GM19452 (cell line): Measurements from ENCODE around the gene CRAT.

ENCODE experiments used
- ATAC-seq: cut with Tn5 transposase; IDR thresholded peaks from one replicate; pipeline ENCODE4 v1.9.1; 2021; ENCODE audit not compliant: unreplicated experiment

The CRAT gene

DNA sequence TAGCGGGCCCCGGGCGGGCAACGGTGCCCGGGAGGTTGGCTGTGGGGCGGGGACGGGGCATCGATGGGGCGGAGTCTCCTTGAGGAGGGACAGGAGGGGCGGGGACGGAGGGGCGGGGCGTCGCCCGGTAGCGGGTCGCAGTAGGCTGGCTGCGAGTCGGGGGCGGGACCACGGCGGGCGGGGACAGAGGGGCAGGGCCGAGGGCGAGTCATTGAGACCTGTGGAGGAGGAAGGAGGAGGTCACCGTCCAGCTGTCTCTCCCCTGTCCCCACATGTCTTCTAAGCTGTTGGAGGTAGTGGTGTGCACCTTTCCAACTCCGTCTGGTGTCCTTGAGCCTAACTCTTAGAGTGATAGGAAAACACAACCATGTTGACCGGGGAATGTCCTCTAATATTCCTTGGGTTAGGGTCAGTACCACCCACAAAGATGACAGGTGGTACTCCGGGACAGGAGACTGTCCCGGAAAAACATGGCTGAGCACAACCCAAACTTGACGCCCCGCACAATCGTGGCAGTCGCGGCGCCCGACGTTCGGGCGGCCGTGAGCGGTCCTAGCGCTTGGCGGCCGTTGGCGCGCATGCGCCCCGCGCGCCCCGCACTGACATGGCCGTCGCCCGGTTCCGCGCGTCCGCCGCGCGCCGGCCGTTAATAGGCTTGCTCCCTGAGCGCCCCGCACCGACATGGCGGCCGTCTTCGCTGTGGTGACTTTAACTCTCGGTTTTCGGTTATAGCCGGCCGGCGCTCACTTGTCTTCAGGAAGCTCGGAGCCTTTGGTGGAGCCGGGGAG, at the start of gene CRAT, which contains the start of gene PTPA:
Gene CRAT (minus strand): TSS at position 54 of the 788 bp plus-strand sequence. CDS start 284 bp downstream, outside the sequence.
Gene PTPA (plus strand): TSS at position 676 of the 788 bp plus-strand sequence. CDS start 186 bp downstream, outside the sequence.
- peak; percentile 87 for ATAC-seq

DNA sequence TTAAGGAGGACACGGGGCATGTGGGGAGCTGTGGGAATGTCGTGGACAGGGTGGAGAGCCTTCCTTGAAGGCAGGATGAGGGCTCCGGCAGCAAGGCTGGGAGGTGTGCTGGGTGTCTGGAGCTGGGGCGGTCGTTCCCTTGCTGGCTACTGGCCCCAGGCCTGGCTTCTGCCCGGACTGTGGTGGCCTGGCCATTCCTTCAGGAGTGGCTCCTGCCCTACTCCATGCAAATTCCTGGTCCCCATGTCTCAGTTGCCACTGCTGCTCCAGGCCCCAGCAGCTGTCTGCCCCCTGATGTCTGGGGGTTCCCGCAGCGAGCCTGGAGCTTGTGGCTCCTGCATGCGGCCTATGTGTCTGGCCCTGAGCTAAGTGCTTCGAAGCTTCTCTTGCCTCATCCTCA, 45.6 kb upstream of the CRAT start:
- no peak for ATAC-seq

DNA sequence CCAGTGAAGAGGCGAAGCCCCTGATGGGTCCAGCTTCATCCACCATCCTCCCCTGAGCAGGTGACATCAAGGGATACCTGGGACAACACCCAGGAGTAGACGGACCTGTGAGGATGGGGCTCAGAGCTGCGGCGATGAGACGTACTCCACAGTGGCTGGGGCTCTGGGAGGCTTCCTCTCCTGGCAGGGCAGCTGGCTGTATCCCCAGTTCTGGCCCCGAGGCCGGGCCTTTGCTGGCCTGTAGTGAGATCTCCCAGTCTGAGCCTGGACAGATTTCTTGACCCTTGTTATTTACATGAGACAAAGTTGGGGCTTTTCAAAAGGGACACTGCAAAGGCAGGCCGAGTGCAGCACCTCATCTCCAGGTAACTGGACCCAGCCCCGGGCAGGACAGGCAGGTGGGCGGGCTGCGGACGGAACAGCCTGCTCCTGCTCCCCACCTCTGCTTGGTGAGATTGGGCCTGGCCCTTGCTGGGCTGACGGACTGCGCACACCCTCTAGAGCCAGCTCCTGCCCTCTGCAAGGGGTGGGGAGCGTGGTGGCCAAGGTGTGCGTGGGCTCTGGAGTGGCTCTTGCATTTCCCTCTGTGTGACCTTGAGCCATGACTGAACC, 44.4 kb upstream of the CRAT start:
- no peak for ATAC-seq

DNA sequence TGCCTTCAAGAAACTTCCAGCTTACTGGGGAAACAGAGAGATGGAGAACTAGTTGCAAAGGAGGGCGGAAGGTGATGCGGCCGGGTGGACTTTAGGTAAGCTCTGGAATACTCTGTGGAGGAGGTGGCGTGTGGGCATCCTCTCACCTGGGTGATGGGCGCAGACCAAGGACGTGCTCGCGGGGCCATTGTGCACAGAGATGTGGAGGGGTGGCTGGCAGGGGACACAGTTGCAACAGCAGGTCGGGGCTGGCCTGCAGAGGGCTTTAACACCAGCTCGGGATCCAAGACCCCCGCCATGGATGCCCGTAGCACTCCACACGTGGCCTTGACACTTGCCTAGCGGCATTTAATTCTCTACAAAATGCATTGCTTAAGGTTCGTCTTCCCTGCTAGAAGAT, 40.9 kb upstream of the CRAT start:
- ATAC-seq, result no peak

DNA sequence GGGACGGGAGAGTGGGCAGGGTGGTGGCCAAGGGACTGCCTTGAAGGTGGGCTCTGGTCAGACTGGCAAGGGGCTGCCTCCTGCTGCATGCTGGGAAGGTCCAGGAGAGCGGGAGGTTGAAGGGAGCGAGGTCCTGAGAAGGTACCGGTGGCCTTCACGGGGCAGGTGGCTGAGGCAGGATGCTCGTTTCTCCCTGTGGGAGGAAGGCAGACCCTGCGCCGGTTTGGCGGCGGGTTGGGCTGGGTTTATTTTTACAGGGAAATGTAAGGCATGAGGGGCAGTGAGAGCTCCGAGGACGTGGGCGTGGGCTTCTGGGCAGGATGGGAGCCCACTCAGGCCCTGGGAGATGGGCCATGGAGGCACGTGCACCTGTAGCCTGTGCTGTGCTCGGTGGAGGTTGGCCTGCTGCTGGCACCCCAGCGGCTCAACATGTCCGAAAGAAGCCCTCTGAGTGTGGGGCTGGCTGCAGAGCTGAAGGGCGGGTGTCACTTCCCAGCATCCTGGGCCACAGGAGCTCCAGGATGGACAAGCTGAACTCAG, 40.1 kb upstream of the CRAT start:
- ATAC-seq, result no peak

DNA sequence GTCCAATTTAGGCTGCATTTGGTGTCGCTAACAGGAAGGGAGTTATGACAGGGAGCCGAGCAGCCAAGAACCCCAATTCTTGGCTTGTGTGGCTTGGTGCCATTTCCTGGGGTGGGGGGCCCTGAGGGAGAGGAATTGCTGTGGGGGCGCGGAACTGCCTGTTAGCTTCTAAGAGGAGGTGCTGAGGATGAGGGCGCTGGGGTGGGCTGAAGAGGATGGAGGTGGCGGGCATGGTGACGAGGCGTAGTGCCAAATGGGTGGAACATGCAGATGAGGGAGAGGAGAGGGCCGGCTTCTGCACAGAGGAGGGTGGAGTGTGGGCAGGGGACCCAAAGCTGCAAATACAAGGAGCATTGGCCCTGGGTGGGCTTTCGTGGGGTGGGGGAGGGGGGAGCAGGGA, 39.5 kb upstream of the CRAT start:
- no peak for ATAC-seq

DNA sequence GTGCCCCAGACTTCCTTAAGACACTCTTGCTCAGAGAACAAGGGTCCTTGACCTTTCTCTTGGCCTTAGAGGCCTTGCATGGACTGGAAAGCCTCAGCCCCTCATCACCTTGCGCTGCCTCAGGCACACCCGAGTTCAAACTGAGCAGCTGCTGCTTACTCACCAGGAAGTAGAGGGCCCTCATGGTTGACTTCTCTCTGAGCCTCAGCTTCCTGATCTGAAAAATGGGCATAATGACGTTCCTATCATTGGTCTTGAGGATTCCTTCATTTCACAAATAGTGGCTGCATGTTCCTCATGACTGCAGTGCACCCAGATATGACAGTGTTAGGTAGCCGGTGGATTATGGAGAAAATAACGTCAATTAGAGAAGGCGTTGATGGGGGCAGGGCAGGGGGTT, 38.8 kb upstream of the CRAT start:
- no peak for ATAC-seq

DNA sequence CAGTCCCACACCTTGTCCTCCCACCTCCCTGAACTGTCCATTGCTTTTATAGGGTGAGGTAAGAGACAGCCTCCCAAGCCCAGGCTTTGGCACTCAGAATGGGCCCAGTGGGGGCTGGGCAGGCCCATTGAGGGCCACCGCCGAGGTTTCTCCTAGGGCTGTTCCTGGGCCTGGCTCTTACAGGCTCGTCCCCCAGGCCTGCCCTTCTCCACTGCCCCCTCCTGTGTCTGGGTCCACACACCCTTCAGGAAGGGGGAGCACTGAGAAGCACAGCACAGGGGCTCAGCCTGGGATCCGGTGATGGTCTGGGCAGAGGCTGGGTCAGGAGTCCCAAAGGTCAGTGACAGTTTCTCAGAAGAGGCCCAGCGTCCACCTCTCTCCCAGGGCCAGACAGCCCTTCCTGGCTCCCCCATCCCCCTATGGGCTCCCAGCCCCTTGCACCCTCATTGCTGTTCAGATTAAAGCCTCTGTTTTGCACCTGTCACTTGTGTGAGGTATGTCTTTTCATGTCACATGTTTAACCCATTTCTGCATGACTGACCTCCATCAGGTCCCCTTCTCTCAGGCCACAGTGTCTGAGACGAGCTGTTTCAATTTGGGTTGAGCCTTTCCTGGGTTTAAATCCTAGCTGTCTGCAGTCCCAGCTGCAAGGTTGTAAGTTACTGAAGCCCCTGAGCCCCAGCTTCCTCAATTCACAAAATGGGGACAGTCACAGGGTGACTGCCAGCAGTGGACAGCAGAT, 38.0 kb upstream of the CRAT start:
- ATAC-seq, result no peak

DNA sequence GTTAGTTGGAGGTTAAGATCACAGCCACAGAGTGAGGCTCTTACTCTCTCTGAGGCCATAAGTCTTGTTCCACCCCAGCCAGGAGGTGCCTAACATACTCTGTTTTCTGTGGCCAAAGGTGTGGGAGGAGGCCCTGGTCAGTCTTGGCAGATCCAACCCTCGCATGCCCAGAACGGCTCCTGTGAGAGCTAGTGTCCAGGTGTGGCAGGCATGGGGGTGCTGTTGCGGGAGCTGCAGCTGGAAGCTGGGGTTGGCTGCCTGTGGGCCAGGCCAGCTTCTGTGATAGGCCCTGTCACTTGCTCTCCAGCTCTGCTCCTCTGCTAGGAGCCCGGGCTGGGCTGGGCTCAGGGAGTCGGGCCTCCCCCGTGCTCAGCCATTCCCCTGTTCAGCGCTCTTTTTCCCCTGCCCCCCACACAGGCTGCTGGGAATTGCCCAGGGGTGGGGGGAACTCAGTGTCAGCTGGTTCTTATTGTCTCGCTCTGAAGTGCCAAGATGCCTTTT, 35.9 kb upstream of the CRAT start:
- no peak for ATAC-seq

DNA sequence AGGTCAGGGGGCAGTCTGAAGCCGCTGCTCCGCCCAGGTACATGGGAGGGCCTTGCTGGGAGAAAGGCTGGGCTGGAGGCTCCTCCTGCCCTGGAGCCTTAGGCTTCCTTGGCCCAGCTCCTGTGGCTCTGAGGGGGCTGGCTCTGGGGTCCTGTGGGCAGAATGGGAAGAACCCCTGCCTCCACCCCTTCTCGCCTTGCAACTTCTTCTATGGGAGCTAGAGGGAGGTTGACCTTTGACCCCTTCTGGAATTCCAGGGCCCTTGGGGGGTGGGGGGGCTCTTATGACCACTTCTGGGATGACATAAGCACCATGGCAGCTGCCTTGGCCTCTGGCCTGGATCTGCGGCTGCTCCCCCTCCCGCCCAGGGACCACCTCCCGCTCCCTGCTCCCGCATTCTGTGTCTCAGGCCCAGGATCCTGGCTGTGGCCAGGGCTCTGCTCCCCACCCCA, 35.3 kb upstream of the CRAT start:
- ATAC-seq, result no peak

DNA sequence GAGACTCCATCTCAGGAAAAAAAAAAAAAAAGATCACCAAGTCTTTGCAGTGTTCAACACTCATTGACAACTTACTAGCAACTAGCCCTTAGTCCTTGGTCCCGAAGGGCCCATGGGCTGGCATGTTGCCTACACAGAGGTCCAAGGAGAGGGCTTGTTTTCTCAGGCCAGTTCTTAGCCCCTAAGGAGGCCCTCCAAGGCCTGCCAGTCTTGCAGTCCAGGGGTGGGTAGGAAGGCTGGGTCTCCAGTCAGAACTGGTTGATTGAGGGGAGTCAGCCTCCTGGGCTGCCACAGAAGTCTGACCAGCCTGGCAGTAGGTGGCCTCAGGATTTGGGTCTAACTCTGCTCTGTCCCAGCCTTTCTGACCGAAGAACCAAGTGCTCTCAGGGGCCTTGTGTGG, 34.7 kb upstream of the CRAT start:
- no peak for ATAC-seq

DNA sequence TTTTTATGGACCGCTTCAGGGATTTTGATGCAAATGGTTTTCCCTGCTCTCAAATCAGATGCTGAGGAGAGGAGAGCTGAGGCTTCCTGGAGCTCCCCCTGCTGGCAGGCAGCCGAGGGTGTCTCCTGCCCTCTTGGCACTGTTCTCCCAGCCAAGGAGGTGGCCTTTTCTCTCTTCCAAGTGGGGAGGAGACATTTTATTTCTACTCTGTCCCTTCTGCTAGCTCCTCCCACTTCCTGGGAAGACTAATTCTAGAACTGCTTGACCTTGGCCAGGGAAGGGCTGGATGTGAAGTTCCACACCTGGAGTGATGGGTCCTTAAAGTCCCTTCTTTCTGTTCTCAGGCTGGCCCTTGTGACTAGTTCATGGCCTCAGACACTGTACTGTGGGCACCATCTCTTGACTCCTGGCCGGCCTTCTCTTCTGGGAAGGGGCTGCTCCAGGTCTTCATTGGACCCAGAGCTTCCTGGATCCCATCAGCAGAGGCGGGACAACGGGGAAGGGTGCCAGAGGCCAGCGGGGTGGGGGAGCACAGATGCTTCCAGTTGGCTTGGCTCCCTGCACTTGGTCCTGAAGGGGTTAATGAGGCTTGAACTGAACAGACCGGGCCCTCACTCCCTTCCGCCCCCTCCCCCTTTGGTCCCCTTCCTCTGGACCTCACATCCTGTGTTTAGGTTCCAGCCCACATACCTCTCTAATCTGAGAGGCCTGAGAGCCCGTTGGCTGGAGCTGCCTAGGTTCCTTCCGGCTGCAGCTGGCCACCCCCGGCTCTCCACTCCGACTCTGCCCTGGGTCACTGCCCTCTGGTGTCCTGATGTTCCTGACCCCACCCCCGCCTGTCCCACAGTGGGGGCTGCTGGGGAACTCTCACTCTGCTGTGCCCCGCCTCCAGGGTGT, 32.7 kb upstream of the CRAT start:
- ATAC-seq, result no peak

DNA sequence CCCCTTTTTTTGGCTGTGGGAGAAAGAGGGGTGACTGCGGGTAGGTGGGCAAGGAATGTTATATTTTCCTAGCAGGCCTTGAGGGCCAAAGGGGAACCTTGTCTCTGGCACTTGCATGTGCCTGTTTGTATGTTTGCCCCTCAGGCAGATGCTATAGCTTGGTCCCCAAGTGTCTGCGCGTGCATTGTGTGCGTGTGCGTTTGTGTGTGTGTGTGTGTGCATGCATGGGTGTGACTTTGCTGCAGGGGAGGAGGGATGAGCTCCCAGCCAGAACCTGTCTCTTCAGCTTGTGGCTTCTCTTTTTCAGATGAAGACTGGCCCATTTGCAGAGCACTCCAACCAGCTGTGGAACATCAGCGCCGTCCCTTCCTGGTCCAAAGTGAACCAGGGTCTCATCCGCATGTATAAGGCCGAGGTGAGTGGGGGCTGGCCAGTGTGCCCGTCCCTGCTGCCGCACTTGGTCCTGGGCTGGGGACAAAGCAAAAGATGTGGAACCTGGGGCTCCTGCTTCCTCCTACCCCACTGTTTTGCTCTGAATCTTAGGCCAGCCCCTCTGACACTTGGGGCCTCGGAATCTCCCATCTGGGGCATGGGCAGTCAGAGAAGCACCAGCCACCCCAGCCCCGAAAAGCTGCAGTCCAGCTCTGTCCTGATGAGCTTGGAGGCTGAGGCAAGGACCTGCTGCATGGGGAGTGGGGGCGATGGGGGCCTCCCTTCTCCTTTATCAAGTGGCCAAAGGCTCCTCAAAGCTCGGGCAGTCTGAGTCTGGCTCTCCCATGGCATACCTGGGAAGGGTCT, 31.7 kb upstream of the CRAT start:
- ATAC-seq, result no peak

DNA sequence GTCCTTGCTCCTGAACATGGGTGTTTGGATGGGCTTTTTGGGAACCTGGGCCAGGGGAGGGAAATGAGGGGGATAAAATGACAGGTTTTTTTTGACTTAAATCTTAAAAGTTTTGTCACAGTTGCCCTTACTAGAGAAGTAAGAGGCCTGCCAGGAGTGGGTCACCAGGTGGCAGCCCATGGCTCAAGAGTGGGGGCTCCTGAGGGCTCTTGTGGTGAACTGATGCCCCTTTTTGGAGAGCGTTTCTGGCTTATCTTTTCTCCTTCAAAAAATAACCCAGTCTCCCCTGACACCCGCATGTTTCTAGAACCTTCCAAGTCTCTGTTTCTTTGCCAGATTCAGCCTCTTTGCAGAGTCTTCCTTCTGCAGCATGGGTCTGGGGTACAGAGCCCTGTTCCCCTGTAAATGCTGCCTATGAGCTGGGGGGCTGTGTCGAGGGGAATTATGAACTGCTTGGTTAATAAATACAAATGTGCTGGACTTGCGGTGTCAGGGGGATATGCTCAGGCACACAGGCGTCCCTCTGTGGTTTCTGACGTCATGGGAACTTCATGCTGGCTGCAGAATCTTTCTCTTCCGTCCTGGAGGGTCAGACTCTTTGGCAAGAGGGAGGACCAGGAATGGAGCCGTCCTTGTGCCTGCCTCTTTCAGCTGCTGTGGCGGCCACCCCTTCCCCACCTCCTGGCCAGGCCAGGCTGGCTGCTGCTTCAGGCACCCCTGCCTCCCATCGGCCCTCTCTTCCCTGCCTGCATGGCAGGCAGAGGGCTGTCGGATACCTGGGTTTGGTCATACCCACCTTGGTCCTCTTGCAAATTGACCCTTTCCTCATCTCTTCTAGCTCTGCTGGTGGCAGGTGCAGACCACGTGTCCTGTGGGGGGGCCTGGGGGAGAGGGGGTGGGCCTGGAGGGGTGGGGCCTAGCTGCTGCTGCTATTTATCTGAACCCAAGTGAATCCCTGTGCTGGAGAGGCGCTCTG, 30.8 kb upstream of the CRAT start:
- ATAC-seq, result no peak

DNA sequence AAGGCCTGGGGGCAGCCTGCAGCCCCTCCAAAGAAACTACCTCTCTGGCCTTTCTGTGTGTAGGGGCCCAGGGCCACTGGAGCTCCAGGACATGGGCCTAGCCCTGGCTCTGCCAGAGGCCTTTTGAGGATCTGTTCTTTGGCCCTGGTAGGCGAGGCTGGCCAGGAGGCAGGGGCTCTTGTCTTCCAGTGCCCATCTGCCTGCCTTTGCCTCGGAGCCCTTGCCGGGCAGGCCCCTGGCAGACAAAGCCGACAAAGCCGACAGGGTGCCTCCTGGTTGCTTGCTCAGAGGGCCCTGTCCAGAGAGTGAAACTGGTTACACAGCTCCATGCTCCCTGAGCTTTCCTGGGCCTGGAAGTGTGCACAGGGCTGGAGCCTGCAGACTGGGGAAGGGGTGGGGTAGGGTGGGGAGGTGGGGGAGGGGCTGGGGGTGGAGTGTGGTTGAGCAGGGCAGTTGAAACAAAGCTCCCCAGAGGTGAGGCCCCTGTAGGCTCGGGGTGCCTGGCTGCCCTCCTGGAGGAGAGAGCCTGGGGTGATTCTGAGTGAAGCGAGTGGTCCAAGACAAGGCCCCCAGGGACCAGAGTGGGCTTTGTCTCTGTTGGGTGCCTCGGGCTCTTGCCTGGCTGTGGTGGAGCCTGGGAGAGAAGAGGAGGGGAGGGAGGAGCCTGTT, 29.9 kb upstream of the CRAT start:
- peak; percentile 20 for ATAC-seq

DNA sequence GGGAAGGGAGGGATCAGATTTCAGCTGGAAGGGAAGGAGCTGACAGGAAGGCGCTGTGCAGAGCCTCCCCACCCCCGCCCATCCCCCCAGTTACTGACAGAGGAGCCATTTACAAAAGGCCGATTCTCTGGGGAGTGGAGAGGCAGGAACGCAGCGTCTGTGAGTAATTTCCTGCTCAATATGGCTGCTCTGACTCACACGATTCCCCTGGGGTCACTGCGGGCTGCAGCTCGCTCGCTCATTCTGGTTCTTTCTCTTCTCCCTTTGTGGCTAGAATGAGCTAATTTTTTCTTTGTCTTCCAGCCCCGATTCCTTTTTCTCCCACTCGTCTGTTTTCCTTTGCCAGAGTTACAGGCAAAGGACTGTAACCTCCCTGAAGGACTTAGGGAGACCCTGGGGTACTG, 29.4 kb upstream of the CRAT start:
- ATAC-seq, result peak; percentile 54

DNA sequence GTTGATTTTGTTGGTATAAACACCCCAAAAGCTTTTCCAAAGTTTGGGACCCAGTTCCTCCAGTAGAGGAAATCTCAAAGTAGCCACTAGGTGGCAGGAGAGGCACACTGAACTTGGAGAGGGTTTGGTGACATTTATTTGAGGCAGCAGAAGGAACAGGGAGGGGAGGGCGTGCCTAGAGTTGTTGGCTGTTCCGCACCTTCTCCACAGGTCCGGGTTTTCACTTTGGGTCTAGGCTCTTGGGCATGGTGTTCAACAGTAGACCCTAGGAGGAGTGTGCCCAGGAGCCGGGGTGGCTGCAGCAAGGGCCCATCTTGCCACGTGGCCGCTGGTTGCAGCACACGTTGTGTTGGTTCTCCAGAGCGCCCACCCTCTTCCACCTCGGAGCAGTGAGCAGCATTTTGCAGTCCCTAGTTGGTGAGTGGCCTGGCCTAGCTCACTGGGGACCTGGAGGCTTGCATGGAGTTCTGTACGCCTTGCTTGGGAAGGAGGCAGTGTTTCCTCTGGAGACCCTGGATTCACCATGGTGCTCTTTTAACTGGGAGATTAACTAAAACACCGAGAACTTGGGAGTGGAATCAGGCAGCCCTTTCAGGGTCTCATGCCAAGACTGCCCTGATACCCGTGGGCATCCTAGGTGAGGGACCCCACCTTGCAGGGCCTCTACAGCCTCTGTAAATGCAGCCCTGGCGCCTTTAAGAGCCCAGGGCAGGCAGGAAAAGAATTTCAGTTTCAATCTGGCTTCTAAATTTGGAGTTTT, 28.8 kb upstream of the CRAT start:
- ATAC-seq, result no peak
